C4-2B (cell line): ENCODE results near the gene MCFD2.

ENCODE experiments used
- H3K27ac ChIP-seq: fragments of 450-650 bp; 2 replicates; pipeline ENCODE4 v1.5.1; 2017
- ZFX ChIP-seq: fragments of 450-650 bp; IDR thresholded peaks from 2 replicates; pipeline ENCODE4 v1.6.1; 2017
- TF ChIP-seq, protein P1 (sequence below): fragments of 450-650 bp; conservative IDR thresholded peaks from 2 replicates; pipeline ENCODE4 v1.5.1; 2017; ENCODE audit warnings: mild to moderate bottlenecking

Gene MCFD2

DNA sequence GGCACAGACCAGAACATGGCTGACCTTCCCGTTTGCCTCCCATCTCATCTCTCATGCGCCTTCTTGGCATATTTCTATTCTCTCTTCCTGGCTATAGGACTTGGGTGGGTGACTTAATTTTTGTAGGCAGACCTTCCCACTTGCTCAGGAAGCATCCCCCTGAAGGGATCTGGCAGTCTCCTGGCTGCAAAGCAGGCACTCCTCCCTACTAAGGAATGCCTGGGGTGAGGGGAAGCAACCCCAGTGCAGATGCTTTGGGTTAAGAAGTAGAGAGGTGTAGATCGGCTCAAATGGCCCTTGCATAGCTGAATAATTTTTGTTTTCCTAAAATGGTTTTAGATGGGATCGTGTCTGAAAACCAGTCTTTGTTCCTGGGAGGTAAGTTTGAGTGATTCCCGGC lies 17.6 kb downstream of the MCFD2 start:
- H3K27ac ChIP-seq, result no peak overlapping the region
- TF ChIP-seq ZFX, result no peak
- TF ChIP-seq, protein P1, sequence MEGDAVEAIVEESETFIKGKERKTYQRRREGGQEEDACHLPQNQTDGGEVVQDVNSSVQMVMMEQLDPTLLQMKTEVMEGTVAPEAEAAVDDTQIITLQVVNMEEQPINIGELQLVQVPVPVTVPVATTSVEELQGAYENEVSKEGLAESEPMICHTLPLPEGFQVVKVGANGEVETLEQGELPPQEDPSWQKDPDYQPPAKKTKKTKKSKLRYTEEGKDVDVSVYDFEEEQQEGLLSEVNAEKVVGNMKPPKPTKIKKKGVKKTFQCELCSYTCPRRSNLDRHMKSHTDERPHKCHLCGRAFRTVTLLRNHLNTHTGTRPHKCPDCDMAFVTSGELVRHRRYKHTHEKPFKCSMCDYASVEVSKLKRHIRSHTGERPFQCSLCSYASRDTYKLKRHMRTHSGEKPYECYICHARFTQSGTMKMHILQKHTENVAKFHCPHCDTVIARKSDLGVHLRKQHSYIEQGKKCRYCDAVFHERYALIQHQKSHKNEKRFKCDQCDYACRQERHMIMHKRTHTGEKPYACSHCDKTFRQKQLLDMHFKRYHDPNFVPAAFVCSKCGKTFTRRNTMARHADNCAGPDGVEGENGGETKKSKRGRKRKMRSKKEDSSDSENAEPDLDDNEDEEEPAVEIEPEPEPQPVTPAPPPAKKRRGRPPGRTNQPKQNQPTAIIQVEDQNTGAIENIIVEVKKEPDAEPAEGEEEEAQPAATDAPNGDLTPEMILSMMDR, result no peak

GRCh38 chr2:46893269-46893939 lies 22.2 kb downstream of the MCFD2 start:
- no peak overlapping the region for H3K27ac ChIP-seq
- TF ChIP-seq, protein P1, result no peak
- no peak for TF ChIP-seq ZFX

DNA sequence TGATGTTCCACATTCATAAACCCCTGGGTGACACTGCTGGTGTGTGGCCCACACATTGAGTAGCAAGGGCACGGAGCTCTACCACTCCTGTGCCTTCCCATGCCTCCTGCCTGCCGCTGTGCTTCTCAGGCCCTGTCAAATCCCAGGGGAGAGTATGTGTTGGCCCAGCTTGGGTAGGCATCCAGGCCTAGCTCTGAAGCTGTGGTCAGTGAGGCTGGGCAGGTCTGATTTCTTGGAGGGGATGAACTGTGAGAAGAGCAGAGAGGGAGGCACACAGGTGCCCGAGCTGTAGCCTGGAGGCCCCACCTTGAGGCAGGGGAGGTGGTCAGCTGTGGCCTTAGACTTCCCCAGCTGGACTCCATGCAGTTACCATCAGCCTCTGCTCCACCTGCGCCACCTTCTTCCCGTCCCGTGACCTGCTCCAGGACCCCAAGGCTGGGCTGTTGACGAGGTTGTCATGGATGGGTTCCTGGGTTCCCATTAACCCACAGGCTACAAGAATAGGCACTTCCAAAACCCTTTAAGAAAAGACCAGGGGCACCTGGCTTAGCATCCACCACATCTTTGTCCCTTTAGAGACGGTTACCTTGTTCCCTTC lies 23.6 kb downstream of the MCFD2 start:
- TF ChIP-seq, protein P1, result no peak
- TF ChIP-seq ZFX, result no peak
- no peak overlapping the region for H3K27ac ChIP-seq

DNA sequence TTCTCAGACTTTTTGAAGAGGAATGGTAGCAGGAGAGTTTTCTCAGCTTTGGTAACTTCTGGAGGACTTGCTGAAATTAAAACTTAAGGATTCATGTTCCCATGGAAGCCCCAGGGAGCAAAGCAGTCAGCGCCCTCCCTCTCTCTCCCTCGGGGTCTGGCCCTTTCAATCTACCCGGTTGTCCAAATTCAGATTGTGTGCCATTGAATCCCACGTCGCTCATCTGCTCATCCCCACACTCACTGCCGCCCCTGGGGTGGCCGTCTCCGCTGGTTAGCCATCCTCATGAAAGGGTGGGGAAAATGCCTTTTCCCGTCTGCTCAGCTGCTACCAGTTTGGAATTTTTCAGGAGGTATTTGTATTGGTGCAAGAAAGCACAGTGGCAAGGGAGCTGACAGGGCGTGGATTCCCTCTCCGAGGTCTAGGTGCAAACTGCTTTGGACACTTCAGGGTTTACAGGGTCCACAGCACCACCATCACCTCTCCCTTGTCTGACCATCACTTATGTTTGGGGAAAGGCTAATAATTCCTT lies 27.1 kb downstream of the MCFD2 start:
- no peak overlapping the region for H3K27ac ChIP-seq

GRCh38 chr2:46887028-46887885 lies 28.3 kb downstream of the MCFD2 start:
- no peak overlapping the region for H3K27ac ChIP-seq
- TF ChIP-seq, protein P1, result no peak
- no peak for TF ChIP-seq ZFX

More for the DNA sequence above, 27.1 kb downstream of the MCFD2 start:
- no peak for TF ChIP-seq ZFX
- TF ChIP-seq, protein P1, result no peak

DNA sequence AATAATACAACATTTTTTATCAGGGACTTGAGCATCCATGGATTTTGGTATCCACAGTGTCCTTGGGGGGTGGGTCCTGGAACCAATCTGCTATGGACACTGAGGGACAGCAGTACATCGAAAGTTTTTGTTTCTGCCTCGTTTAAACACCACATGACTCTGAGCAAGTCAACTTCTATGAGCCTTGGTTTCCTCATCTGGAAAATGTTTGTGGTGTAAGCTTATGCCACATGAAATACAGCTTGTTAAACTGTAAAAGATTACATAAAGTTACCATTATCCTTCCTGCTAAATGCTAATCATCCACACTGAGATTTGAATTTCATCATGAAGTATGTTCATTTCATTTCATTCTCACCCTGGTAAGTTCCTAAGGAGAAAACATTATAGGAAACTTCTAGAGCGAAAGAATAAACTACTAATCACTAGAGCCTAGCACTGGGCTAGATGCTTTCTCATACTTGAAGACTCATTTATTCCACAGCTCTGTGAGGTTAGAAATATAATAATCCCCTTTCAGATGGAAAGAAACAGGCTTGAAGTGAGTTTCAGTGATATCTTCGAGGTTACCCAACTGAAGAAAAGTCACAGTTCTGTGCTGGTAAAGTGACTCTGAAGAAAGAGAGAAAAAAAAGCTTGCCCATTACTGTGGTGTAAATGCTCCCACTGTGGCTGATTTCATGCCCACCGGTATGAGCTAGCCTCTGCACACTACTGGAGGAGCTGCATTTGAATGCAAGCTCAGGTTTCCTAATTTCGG lies 29.2 kb downstream of the MCFD2 start:
- TF ChIP-seq, protein P1, result no peak
- no peak overlapping the region for H3K27ac ChIP-seq
